Spinal cord (tissue), 10 donors: Measurements from ENCODE around the gene IL1F10. TPM values are rescaled to one million over a fixed set of nuclear protein-coding genes. Genes with fewer than 3 reads are reported as not detected.

Source experiments
- DNase-seq, 6 donors: peaks; one replicate each; pipeline versions ENCODE4 v3.0.0 to v3.0.0-alpha.2; 2013 to 2015; ENCODE audit warnings: low spot score in 6 of 6, low read depth in 4 of 6
- H3K27ac ChIP-seq: one replicate; pipeline ENCODE4 v1.5.1; 2013; ENCODE audit warnings: low read depth, low read length, control low read depth
- H3K27me3 ChIP-seq: one replicate; pipeline ENCODE4 v1.6.1; 2013; ENCODE audit warnings: low read length; ENCODE audit not compliant: control insufficient read depth, insufficient read depth
- H3K36me3 ChIP-seq: one replicate; pipeline ENCODE4 v1.6.1; 2013; ENCODE audit warnings: low read length; ENCODE audit not compliant: control insufficient read depth, insufficient read depth
- H3K4me1 ChIP-seq: one replicate; pipeline ENCODE4 v1.6.1; 2013; ENCODE audit warnings: low read length; ENCODE audit not compliant: control insufficient read depth, insufficient read depth
- H3K4me3 ChIP-seq: one replicate; pipeline ENCODE4 v1.5.1; 2013; ENCODE audit warnings: low read depth, low read length, control low read depth
- H3K9me3 ChIP-seq: one replicate; pipeline ENCODE4 v1.6.1; 2013; ENCODE audit warnings: low read length; ENCODE audit not compliant: control insufficient read depth, insufficient read depth
- WGBS: methylation state at CpG from one replicate; pipeline ENCODE4 v1.1.5; 2013; ENCODE audit warnings: missing lambda C conversion rate; ENCODE audit not compliant: insufficient coverage; 5-methylcytosine and 5-hydroxymethylcytosine counted together
- polyA plus RNA-seq, 2 donors: library from polyadenylated mRNA; unstranded; fragments of 120-200 nt; gene quantifications; one replicate each; pipeline ENCODE4 v1.2.1, GENCODE V29; 2013; ENCODE audit not compliant: insufficient read length in 2 of 2
- total RNA-seq, 2 donors: library from RNA; depleted of rRNA in 1 of 2; stranded (reverse); fragments of 120-200 nt in 1 of 2; fragments of >200 nt in 1 of 2; gene quantifications; one replicate each; pipeline versions ENCODE4 v1.2.3 to v1.2.4, GENCODE V29; 2013 to 2014
- donor health status: healthy.

IL1F10 gene
- total and polyA plus RNA-seq, 4 donors: not detected

DNA sequence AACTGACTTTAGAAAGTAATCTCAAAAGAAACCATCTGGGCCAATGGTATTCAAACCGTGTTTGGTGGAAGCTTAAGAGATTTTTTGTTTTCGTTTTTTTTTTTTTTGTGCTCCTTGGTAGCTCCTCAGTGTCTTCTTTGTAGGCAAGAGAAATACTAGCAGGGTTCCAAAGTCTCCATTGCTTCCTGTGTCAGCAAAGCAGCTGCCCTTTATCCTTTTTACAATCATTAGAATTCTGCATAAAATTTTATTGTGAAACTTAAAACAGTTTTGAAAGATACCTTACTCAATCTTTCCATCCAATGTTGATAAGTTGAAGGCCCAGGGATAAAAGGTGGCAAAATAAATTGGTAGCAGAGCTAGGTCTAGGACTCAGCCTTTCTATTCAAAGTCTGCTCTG lies 479 bp downstream of the IL1F10 start:
- WGBS: no CpG with 5 or more reads among the region's 2 CpGs
- Histone ChIP-seq H3K9me3 (no peaks in the 10 kb centered on the region), H3K4me3 (no peak overlapping the region), H3K27me3 (no peaks in the 10 kb centered on the region), H3K27ac (no peak overlapping the region), H3K4me1 (no peaks in the 10 kb centered on the region), H3K36me3 (no peaks in the 10 kb centered on the region)
- no peak for DNase-seq

DNA sequence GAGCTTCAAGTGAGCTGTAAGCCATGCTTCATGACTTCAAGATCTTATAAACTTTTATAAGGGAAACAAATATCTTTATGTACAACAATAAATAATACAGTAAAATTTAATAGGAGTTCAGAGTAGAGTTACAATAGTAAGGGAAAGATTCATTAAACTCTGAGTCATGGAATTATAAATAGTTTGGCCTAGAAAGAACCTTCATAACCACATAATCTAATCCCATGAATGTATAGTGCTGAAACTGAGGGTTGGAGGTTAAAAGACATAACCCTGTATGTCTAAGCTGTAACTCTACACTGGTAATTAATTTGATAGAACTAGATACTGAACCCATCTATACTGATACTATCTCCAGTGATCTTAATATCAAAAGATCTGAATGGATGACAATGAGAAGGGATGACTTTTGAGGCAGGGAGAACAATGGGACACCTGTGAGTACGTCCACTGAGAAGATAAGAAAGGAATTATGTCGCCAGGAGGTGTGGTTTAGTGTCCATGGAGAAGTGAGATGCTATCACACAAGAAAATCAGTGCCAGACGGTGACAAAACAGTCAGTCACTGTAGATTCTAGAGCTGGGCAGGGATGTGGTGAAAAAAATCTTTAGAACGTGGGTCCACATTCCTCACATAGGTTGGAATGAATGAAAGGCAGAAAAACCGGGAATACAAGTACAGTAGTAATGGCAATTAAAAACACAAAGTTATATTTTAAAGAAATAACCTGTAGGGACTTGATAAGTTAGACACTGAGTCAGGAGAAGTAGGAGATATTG lies 1.1 kb downstream of the IL1F10 start:
- Histone ChIP-seq H3K27ac (no peak overlapping the region), H3K36me3 (no peaks in the 10 kb centered on the region), H3K4me3 (no peak overlapping the region), H3K9me3 (no peaks in the 10 kb centered on the region), H3K4me1 (no peaks in the 10 kb centered on the region), H3K27me3 (no peaks in the 10 kb centered on the region)
- DNase-seq: no peak
- 27% methylated on average over 3 of the region's 5 CpGs for WGBS

DNA sequence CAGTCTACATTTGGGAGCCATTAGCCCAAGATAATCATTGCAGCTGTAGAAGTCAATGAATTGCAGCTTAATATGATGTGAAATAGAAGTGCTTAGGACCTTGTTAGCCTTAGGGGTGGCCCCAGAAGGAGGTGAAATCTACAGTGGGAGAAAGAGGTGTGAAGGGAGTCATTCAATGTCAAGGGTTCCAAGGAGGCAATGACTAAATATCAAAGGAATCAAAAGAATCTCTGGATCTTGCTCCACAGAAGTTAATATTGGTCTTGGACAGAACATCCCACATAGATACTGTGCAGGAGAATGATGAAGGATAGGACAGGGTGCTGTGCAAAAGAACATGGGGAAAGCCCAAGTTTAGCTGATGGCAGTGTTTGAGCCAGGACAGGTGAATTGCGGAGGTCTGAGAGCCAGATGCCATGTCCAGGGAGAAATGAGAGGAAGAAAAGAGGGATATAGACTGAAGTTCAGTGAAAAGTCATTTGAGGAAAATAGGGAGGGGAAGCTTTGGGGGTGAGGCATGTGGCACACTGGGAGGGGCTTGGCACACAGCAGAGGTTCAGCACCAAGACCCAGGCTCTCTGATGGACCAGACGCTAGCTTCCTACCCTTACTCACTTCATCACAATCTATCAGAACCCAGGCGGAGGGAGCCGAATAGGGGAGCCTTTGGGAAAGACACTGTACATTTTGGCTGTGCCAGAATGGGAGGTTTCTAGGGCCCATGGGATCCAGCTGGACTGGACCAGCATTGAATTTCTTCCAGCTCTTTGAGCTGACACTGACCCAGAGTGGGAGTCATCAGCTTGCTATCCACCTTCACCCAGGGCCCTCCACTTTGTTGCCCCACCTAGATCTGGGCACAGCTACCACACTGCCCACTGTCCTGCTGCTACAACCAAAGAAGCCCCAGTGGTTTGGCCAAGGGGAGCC lies 2.2 kb downstream of the IL1F10 start:
- no peak for DNase-seq
- Histone ChIP-seq H3K9me3 (no peaks in the 10 kb centered on the region), H3K4me1 (no peaks in the 10 kb centered on the region), H3K36me3 (no peaks in the 10 kb centered on the region), H3K27ac (no peak overlapping the region), H3K4me3 (no peak overlapping the region), H3K27me3 (no peaks in the 10 kb centered on the region)
- WGBS: 86% methylated on average over 2 of the region's 4 CpGs

DNA sequence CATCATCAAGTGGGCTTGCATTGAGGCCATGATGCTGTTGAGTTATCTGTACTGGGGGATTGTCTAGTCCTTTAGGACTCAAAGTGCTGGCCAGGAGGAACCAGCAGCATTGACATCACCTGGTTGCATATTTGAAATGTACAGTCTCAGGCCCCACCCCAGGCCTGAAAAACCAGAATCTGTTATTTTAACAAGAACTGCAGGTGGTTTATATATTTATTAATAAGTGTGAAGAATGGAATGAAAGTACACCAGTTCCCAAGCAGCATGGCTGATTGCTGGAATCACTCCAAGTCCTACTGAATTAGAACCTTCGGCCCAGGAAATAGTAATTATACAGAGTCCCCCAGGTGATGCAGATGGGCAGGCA lies 2.8 kb downstream of the IL1F10 start:
- no peaks in the 10 kb centered on the region for H3K4me1 ChIP-seq
- no peaks in the 10 kb centered on the region for H3K27me3 ChIP-seq
- WGBS: no CpG with 5 or more reads among the region's 1 CpG
- DNase-seq: no peak
- H3K36me3 ChIP-seq: no peaks in the 10 kb centered on the region
- H3K27ac ChIP-seq: no peak overlapping the region
- H3K9me3 ChIP-seq: no peaks in the 10 kb centered on the region
- H3K4me3 ChIP-seq: no peak overlapping the region

DNA sequence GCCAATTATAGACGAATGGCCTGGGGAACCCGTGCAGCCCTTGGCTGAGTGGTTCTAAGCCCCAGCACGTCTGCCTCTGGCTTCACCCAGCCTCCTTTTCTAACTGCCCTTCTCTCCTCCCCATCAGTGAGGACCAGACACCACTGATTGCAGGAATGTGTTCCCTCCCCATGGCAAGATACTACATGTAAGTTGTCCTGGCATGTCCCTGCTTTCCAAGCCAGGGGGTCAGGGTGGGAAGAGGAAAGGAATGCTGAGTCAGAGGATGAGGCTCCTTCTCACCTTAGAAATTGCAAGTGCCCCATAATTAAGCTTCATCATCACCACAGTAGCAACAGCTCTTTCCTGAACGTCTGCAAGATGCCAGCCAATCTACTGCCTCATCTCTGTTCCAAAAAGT lies 4.8 kb downstream of the IL1F10 start:
- 34% methylated on average over 3 of the region's 4 CpGs for WGBS
- H3K36me3 ChIP-seq: no peaks in the 10 kb centered on the region
- no peaks in the 10 kb centered on the region for H3K9me3 ChIP-seq
- no peak for DNase-seq
- H3K27me3 ChIP-seq: no peaks in the 10 kb centered on the region
- H3K4me3 ChIP-seq: no peak overlapping the region
- H3K27ac ChIP-seq: no peak overlapping the region
- no peaks in the 10 kb centered on the region for H3K4me1 ChIP-seq

DNA sequence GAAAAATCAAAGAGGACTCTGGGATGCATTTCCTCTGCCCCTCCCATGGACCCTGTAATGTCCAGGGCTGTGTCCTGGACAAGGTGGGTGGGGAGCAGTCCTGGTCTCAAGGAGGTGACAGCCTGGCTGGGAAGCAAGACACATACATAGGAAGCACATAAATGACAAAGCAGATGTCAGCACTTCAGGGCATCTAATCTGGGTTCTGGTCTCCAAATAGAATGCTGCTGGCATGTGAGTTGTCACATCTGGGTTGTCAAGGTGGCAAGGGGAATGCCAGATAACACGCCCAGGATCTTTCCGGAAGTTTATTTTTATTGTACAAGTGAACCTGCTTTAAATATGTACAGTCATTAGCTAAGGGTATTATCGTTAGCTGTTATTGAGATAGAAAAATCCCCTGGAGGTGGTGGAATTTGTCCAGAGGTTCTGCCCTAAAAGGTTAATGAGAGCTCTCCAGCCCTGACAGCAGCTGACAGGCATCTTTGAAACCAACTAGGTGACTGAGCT lies 5.6 kb downstream of the IL1F10 start:
- Histone ChIP-seq H3K27me3 (no peaks in the 10 kb centered on the region), H3K9me3 (no peaks in the 10 kb centered on the region), H3K27ac (no peak overlapping the region), H3K36me3 (no peaks in the 10 kb centered on the region), H3K4me1 (no peaks in the 10 kb centered on the region), H3K4me3 (no peak overlapping the region)
- no peak for DNase-seq
- no CpG with 5 or more reads among the region's 3 CpGs for WGBS

DNA sequence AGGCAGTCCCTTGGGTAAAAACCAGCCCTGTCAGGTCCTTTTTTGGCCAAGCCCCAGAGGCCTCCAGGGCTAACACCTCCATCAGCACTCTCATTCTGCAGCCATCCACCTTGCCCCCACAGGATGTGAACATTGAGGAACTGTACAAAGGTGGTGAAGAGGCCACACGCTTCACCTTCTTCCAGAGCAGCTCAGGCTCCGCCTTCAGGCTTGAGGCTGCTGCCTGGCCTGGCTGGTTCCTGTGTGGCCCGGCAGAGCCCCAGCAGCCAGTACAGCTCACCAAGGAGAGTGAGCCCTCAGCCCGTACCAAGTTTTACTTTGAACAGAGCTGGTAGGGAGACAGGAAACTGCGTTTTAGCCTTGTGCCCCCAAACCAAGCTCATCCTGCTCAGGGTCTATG lies 7.3 kb downstream of the IL1F10 start:
- H3K4me1 ChIP-seq: no peaks in the 10 kb centered on the region
- 81% methylated on average over 5 of the region's 5 CpGs for WGBS
- no peaks in the 10 kb centered on the region for H3K27me3 ChIP-seq
- DNase-seq: no peak
- H3K9me3 ChIP-seq: no peaks in the 10 kb centered on the region
- H3K27ac ChIP-seq: no peak overlapping the region
- no peak overlapping the region for H3K4me3 ChIP-seq
- H3K36me3 ChIP-seq: no peaks in the 10 kb centered on the region

DNA sequence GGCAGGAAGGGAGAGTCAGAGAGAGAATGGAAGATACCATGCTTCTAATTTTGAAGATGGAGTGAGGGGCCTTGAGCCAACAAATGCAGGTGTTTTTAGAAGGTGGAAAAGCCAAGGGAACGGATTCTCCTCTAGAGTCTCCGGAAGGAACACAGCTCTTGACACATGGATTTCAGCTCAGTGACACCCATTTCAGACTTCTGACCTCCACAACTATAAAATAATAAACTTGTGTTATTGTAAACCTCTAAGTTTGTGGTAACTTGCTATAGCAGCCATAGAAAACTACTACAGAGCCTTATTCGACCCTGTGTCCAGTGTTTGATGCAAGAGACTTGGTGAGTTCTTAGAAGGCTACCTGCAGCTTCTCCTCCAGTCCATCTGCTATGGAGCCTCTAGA lies 7.8 kb downstream of the IL1F10 start:
- Histone ChIP-seq H3K4me3 (no peak overlapping the region), H3K36me3 (no peaks in the 10 kb centered on the region), H3K27ac (no peak overlapping the region), H3K4me1 (no peaks in the 10 kb centered on the region), H3K27me3 (no peaks in the 10 kb centered on the region), H3K9me3 (no peaks in the 10 kb centered on the region)
- no CpG with 5 or more reads among the region's 3 CpGs for WGBS
- no peak for DNase-seq

DNA sequence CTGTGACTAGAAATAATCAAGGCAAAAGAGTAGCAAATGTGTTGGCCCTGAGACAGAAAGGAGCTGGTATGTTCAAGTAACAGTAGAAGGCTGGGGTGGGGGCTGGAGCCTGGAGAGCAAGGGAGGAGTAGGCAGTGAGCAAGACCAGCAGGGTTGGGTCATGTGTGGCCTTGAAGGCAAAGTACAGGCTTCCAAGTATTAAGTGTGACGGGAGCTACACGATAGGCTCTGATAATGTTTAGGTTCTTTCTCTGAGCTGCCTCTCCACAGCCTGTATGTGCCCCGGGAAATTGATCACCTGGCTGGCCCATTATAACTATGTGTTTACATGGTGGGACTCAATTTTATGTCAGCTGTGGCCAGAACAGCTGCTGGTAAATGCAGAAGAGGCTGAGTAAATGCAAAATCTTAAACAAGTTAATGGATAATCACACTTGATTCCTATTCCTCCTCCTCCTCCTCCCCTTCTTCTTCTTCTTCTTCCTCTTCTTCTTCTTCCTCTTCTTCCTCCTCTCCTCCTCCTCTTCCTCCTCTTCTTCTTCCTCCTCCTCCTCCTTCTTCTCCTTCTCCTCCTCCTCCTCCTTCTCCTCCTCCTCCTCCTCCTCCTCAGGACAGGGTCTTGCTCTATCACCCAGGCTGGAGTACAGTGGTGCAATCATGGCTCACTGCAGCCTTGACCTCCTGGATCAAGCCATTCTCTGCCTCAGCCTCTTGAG lies 9.3 kb downstream of the IL1F10 start:
- H3K27me3 ChIP-seq: no peaks in the 10 kb centered on the region
- H3K9me3 ChIP-seq: no peaks in the 10 kb centered on the region
- DNase-seq: no peak
- no peak overlapping the region for H3K27ac ChIP-seq
- WGBS: 62% methylated on average over 3 of the region's 3 CpGs
- H3K36me3 ChIP-seq: no peaks in the 10 kb centered on the region
- no peak overlapping the region for H3K4me3 ChIP-seq
- H3K4me1 ChIP-seq: no peaks in the 10 kb centered on the region
